Suprapubic skin (tissue), 4 donors: ENCODE results near the gene STON2.

ENCODE experiments used
- CTCF ChIP-seq, 2 donors: fragments of 200-600 bp in 1 of 2; fragments of 450-650 bp in 1 of 2; sonication (generic) in 1 of 2; IDR thresholded peaks; one replicate each; pipeline ENCODE4 v1.5.1; 2016 to 2019; ENCODE audit warnings: antibody characterized with exemption in 2 of 2, mild to moderate bottlenecking in 1 of 2, moderate library complexity in 1 of 2
- EP300 ChIP-seq: sonication (generic); formaldehyde crosslinking; IDR thresholded peaks from one replicate; pipeline ENCODE4 v1.6.1; 2017; ENCODE audit warnings: antibody characterized with exemption
- POLR2A ChIP-seq, 2 donors: fragments of 450-650 bp; IDR thresholded peaks; one replicate each; pipeline ENCODE4 v1.6.1; 2017; ENCODE audit warnings: antibody characterized with exemption in 2 of 2, mild to moderate bottlenecking in 2 of 2, moderate library complexity in 2 of 2
- POLR2AphosphoS5 ChIP-seq, 3 donors: sonication (generic); formaldehyde crosslinking; IDR thresholded peaks; one replicate each; pipeline ENCODE4 v1.6.1; 2017; ENCODE audit warnings: antibody characterized with exemption in 3 of 3

GRCh38 chr14:81313775-81314429 lies 86.2 kb downstream of the STON2 start:
- no peak for TF ChIP-seq CTCF (IDR thresholded peaks at IDR 0.05)
- TF ChIP-seq POLR2A (IDR thresholded peaks at IDR 0.05), result no peak
- no peak for TF ChIP-seq POLR2AphosphoS5 (IDR thresholded peaks at IDR 0.05)
- TF ChIP-seq EP300, result no peak
